ENCODE measurements around the gene DOCK4.

GRCh38 chr7:112161253-112162141, 44.7 kb downstream of the DOCK4 start:
- TF ChIP-seq CTCF (IDR thresholded peaks at IDR 0.05; ENCODE audit: insufficient read depth, low read length, poor library complexity, severe bottlenecking) = no peak
- TF ChIP-seq EZH2phosphoT487 (conservative IDR thresholded peaks at IDR 0.05; ENCODE audit: low read length) = no peak
